Measurements from ENCODE around the gene PODN. TPM values are rescaled to one million over a fixed set of nuclear protein-coding genes. Genes with fewer than 3 reads are reported as not detected.

PODN gene
- total and polyA plus RNA-seq, 2 donors (not counting 3 experiments of a cell fraction or from before 2014, with no cell fraction given): 1.3 to 1.5 TPM

DNA sequence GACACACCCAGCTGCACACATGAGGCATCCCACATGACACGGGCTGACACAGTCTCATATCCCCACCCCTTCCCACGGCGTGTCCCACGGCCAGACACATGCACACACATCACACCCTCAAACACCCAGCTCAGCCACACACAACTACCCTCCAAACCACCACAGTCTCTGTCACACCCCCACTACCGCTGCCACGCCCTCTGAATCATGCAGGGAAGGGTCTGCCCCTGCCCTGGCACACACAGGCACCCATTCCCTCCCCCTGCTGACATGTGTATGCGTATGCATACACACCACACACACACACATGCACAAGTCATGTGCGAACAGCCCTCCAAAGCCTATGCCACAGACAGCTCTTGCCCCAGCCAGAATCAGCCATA lies 22.6 kb downstream of the PODN start:
- TF ChIP-seq POLR2A (IDR thresholded peaks at IDR 0.05; ENCODE audit: low read depth, low read length) (no peak), JUN (IDR thresholded peaks at IDR 0.05; ENCODE audit: borderline replicate concordance, insufficient read depth, insufficient read length, low read depth) (no peak), CTCF (IDR thresholded peaks at IDR 0.05; ENCODE audit: extremely low read depth in 1 of 2, insufficient read depth in 1 of 2, low read depth in 1 of 2, low read length in 2 of 2) (no peak), GATA2 (IDR thresholded peaks at IDR 0.05; ENCODE audit: insufficient read depth, insufficient read length, low read depth, low read length) (no peak), MAX (IDR thresholded peaks at IDR 0.05; ENCODE audit: insufficient read depth, insufficient read length) (no peak)
- H3K27me3 ChIP-seq (ENCODE audit: control insufficient read depth in 2 of 2, insufficient read depth in 2 of 2, low read length in 2 of 2): no peaks in the 10 kb centered on the region
- FAIRE-seq (no peak), DNase-seq (ENCODE audit: low read depth, low spot score) (no peak)
- no peak overlapping the region for H2AFZ ChIP-seq (ENCODE audit: low read depth, low read length)
- H3K9ac ChIP-seq (replicated peaks; ENCODE audit: extremely low read depth, insufficient read depth, low read length): no peak overlapping the region
- no TSS peak for BruUV-seq (replicated peaks)
- ChIA-PET POLR2A (no interaction called here), CTCF (interaction anchor here (1.5 kb wide), 1 partner anchor 9 kb away, joined by 4 read pairs; no protein-coding TSS in a partner anchor)
- no peaks in the 10 kb centered on the region for H4K20me1 ChIP-seq (replicated peaks; ENCODE audit: control insufficient read depth, extremely low read depth, insufficient read depth, low read length)
- no peak overlapping the region for H3K27ac ChIP-seq (ENCODE audit: insufficient read depth, low read depth, low read length)
- H3K4me2 ChIP-seq (ENCODE audit: insufficient read depth, low read length): no peak overlapping the region
- H3K36me3 ChIP-seq (ENCODE audit: control insufficient read depth in 2 of 2, extremely low read depth in 1 of 2, insufficient read depth in 2 of 2, low read length in 2 of 2): no peaks in the 10 kb centered on the region
- no peaks in the 10 kb centered on the region for H3K9me3 ChIP-seq (replicated peaks; ENCODE audit: control insufficient read depth, insufficient read depth, low read length)
- no peaks in the 10 kb centered on the region for H3K4me1 ChIP-seq (ENCODE audit: control insufficient read depth, extremely low read depth, insufficient read depth, low read length)
- H3K79me2 ChIP-seq (ENCODE audit: control insufficient read depth, insufficient read depth, low read length): no peaks in the 10 kb centered on the region
- H3K4me3 ChIP-seq (replicated peaks in 1 of 3; ENCODE audit: insufficient read depth in 1 of 3, low read depth in 1 of 3, low read length in 3 of 3): no peak overlapping the region
- no peaks in the 10 kb centered on the region for H3K9me1 ChIP-seq (replicated peaks; ENCODE audit: control insufficient read depth, extremely low read depth, insufficient read depth, low read length)
- intact Hi-C loops (cut with micrococcal nuclease): no loop called here
- dilution Hi-C loops (cut with MboI; ENCODE audit: extremely low pct_ligation_motif_present, low sequenced_read_pairs): no loop called here

DNA sequence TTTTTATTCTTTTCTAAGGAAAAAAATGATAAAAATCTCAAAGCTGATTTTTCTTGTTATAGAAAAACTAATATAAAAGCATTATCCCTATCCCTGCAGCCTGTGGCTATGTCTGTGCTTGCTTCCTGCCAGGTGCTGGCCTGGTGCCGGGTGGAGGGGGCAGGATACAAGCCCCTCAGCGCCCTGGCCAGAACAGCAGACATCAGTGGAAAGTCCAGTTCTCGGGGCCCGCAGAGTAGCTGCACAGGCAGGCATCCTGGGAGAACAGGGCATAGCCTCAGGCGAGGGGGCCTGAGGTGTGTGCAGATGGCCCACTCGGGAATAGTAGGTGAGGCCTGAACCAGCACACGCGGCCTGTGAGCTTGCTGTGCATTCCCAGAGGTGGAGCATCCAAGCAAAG lies 23.4 kb downstream of the PODN start:
- DNase-seq (ENCODE audit: low read depth, low spot score): no peak
- Histone ChIP-seq H3K4me2 (ENCODE audit: insufficient read depth, low read length) (no peak overlapping the region), H3K9me3 (replicated peaks; ENCODE audit: control insufficient read depth, insufficient read depth, low read length) (no peaks in the 10 kb centered on the region), H3K9ac (replicated peaks; ENCODE audit: extremely low read depth, insufficient read depth, low read length) (no peak overlapping the region), H3K27ac (ENCODE audit: insufficient read depth, low read depth, low read length) (no peak overlapping the region), H4K20me1 (replicated peaks; ENCODE audit: control insufficient read depth, extremely low read depth, insufficient read depth, low read length) (no peaks in the 10 kb centered on the region), H3K36me3 (ENCODE audit: control insufficient read depth in 2 of 2, extremely low read depth in 1 of 2, insufficient read depth in 2 of 2, low read length in 2 of 2) (no peaks in the 10 kb centered on the region), H3K4me1 (ENCODE audit: control insufficient read depth, extremely low read depth, insufficient read depth, low read length) (no peaks in the 10 kb centered on the region), H3K27me3 (ENCODE audit: control insufficient read depth in 2 of 2, insufficient read depth in 2 of 2, low read length in 2 of 2) (no peaks in the 10 kb centered on the region), H3K79me2 (ENCODE audit: control insufficient read depth, insufficient read depth, low read length) (no peaks in the 10 kb centered on the region), H3K4me3 (replicated peaks in 1 of 3; ENCODE audit: insufficient read depth in 1 of 3, low read depth in 1 of 3, low read length in 3 of 3) (no peak overlapping the region), H3K9me1 (replicated peaks; ENCODE audit: control insufficient read depth, extremely low read depth, insufficient read depth, low read length) (no peaks in the 10 kb centered on the region), H2AFZ (ENCODE audit: low read depth, low read length) (no peak overlapping the region)
- ChIA-PET POLR2A (no interaction called here), CTCF (interaction anchor here (1.6 kb wide), 1 partner anchor 97 kb away, joined by 6 read pairs; no protein-coding TSS in a partner anchor)
- dilution Hi-C loops (cut with MboI; ENCODE audit: extremely low pct_ligation_motif_present, low sequenced_read_pairs): no loop called here
- no peak for FAIRE-seq
- intact Hi-C loops (cut with micrococcal nuclease): no loop called here
- TF ChIP-seq CTCF (IDR thresholded peaks at IDR 0.05; ENCODE audit: extremely low read depth in 1 of 2, insufficient read depth in 1 of 2, low read depth in 1 of 2, low read length in 2 of 2) (no peak), EZH2 (IDR thresholded peaks at IDR 0.05; ENCODE audit: borderline replicate concordance, low read depth, low read length, severe bottlenecking) (no peak)
- BruUV-seq (replicated peaks): no TSS peak
